H1 (cell line): ENCODE measurements around the gene RFPL3. TPM values are rescaled to one million over a fixed set of nuclear protein-coding genes. Genes with fewer than 3 reads are reported as not detected.

ENCODE experiments used
- CTCF ChIA-PET: fragments of 300-600 bp; sonication (Branson Sonifier 250); formaldehyde crosslinking; loops from one replicate; lab custom pipeline; 2021; ENCODE audit not compliant: partially characterized antibody; lab: Charles Lee
- POLR2A ChIA-PET: fragments of 300-600 bp; sonication (Branson Sonifier 250); formaldehyde crosslinking; loops from one replicate; lab custom pipeline; 2021; ENCODE audit warnings: inconsistent platforms; ENCODE audit not compliant: partially characterized antibody; lab: Charles Lee
- DNase-seq, 2 experiments: peaks; one replicate each; pipeline versions ENCODE4 v3.0.0 to v3.0.0-alpha.2; 2010 to 2022; ENCODE audit warnings: low spot score in 2 of 2, low read depth in 1 of 2, mixed read lengths in 1 of 2
- FAIRE-seq: peaks from 2 replicates; lab custom pipeline; 2011; peaks lifted over from hg19 to GRCh38; lab: Jason Lieb, UNC
- H2AFZ ChIP-seq: 2 replicates; pipeline ENCODE4 v1.8.1; 2012; ENCODE audit warnings: low read length, inconsistent platforms
- H2AK5ac ChIP-seq: 2 replicates; pipeline ENCODE4 v1.6.1; 2013; ENCODE audit warnings: low read depth, low read length
- H2BK120ac ChIP-seq: replicated peaks from 2 replicates; pipeline ENCODE3; 2013; ENCODE audit warnings: low read depth, low read length, inconsistent platforms
- H2BK12ac ChIP-seq: 2 replicates; pipeline ENCODE4 v1.6.1; 2013; ENCODE audit warnings: low read depth, low read length
- H2BK15ac ChIP-seq: 2 replicates; pipeline ENCODE4 v1.6.1; 2013; ENCODE audit warnings: low read length
- H2BK20ac ChIP-seq: 2 replicates; pipeline ENCODE4 v1.6.1; 2013; ENCODE audit warnings: low read length
- H2BK5ac ChIP-seq: 2 replicates; pipeline ENCODE4 v1.6.1; 2013; ENCODE audit warnings: low read depth, low read length
- H3K14ac ChIP-seq: 2 replicates; pipeline ENCODE4 v1.6.1; 2013; ENCODE audit warnings: inconsistent platforms; ENCODE audit not compliant: insufficient read length
- H3K18ac ChIP-seq: 2 replicates; pipeline ENCODE4 v1.6.1; 2013; ENCODE audit warnings: low read length; ENCODE audit errors: extremely low read depth
- H3K23ac ChIP-seq: 2 replicates; pipeline ENCODE4 v1.6.1; 2013; ENCODE audit warnings: inconsistent platforms; ENCODE audit not compliant: insufficient read length
- H3K23me2 ChIP-seq: 2 replicates; pipeline ENCODE4 v1.6.1; 2013; ENCODE audit warnings: low read depth, low read length
- H3K27ac ChIP-seq: 2 replicates; pipeline ENCODE4 v1.6.1; 2011; ENCODE audit warnings: low read depth, low read length, inconsistent platforms
- H3K27me3 ChIP-seq, 4 experiments: replicated peaks in 1 of 4; 1 replicate in 1 of 4; 2 replicates in 3 of 4; pipeline versions ENCODE4 v1.6.1 to v1.8.1; 2011 to 2013; ENCODE audit warnings: low read length in 3 of 4, mild to moderate bottlenecking in 3 of 4, inconsistent platforms in 2 of 4, mixed read lengths in 2 of 4, moderate library complexity in 1 of 4; ENCODE audit not compliant: control insufficient read depth in 3 of 4, insufficient read depth in 3 of 4; ENCODE audit errors: extremely low read depth in 1 of 4
- H3K36me3 ChIP-seq, 4 experiments: 2 replicates each; pipeline versions ENCODE4 v1.6.1 to v1.8.1; 2011 to 2013; ENCODE audit warnings: mild to moderate bottlenecking in 4 of 4, low read length in 3 of 4, moderate library complexity in 2 of 4, control low read depth in 1 of 4, inconsistent platforms in 1 of 4; ENCODE audit not compliant: insufficient read depth in 4 of 4, control insufficient read depth in 2 of 4
- H3K4ac ChIP-seq: replicated peaks from 2 replicates; pipeline ENCODE3; 2013; ENCODE audit warnings: low read length, low read depth, mixed read lengths, inconsistent platforms; ENCODE audit not compliant: insufficient read length
- H3K4me1 ChIP-seq, 4 experiments: replicated peaks in 1 of 4; 1 replicate in 1 of 4; 2 replicates in 3 of 4; pipeline versions ENCODE4 v1.6.1 to v1.8.1; 2011 to 2013; ENCODE audit warnings: low read length in 3 of 4, inconsistent platforms in 2 of 4, mixed read lengths in 1 of 4; ENCODE audit not compliant: insufficient read depth in 4 of 4, control insufficient read depth in 3 of 4
- H3K4me2 ChIP-seq, 2 experiments: 2 replicates each; pipeline versions ENCODE4 v1.6.1 to v1.8.1; 2011 to 2013; ENCODE audit warnings: low read depth in 2 of 2, low read length in 2 of 2, control low read depth in 1 of 2, inconsistent platforms in 1 of 2, mild to moderate bottlenecking in 1 of 2; ENCODE audit not compliant: insufficient read depth in 1 of 2
- H3K4me3 ChIP-seq, 4 experiments: fragments of 200-600, 300-600 bp in 1 of 4; sonication (generic), shearing (Covaris generic), sonication (Bioruptor Twin) in 1 of 4; 2 replicates each; pipeline versions ENCODE4 v1.5.1 to v1.8.1; 2011 to 2016; ENCODE audit warnings: low read length in 4 of 4, low read depth in 3 of 4, control low read depth in 2 of 4, inconsistent platforms in 2 of 4, mild to moderate bottlenecking in 2 of 4, mixed read lengths in 1 of 4, moderate library complexity in 1 of 4; ENCODE audit not compliant: insufficient read depth in 2 of 4; ENCODE audit errors: extremely low read depth in 1 of 4
- H3K56ac ChIP-seq: replicated peaks from 2 replicates; pipeline ENCODE3; 2013; ENCODE audit warnings: low read depth, mild to moderate bottlenecking, mixed read lengths, low read length, inconsistent platforms; ENCODE audit not compliant: insufficient read length
- H3K79me1 ChIP-seq: 2 replicates; pipeline ENCODE4 v1.6.1; 2013; ENCODE audit warnings: low read depth, low read length, control low read depth
- H3K79me2 ChIP-seq, 2 experiments: 2 replicates each; pipeline versions ENCODE4 v1.6.1 to v1.8.1; 2012 to 2013; ENCODE audit warnings: low read length in 2 of 2, mild to moderate bottlenecking in 2 of 2, inconsistent platforms in 1 of 2; ENCODE audit not compliant: insufficient read depth in 2 of 2, control insufficient read depth in 1 of 2
- H3K9ac ChIP-seq, 4 experiments: replicated peaks in 1 of 4; 1 replicate in 1 of 4; 2 replicates in 3 of 4; pipeline versions ENCODE4 v1.6.1 to v1.8.1; 2011 to 2013; ENCODE audit warnings: low read depth in 3 of 4, low read length in 3 of 4, control low read depth in 2 of 4, mild to moderate bottlenecking in 2 of 4, moderate library complexity in 2 of 4, inconsistent platforms in 1 of 4; ENCODE audit errors: extremely low read depth in 1 of 4
- H3K9me3 ChIP-seq, 2 experiments: 2 replicates each; pipeline versions ENCODE4 v1.6.1 to v1.8.1; 2012 to 2013; ENCODE audit warnings: mild to moderate bottlenecking in 2 of 2, moderate library complexity in 2 of 2, control low read depth in 1 of 2, inconsistent platforms in 1 of 2, low read depth in 1 of 2, low read length in 1 of 2, mixed read lengths in 1 of 2; ENCODE audit not compliant: insufficient read depth in 2 of 2
- H4K20me1 ChIP-seq, 2 experiments: replicated peaks in 1 of 2; 2 replicates each; pipeline versions ENCODE3 to v1.8.1; 2011 to 2013; ENCODE audit warnings: inconsistent platforms in 2 of 2, low read length in 2 of 2, mild to moderate bottlenecking in 1 of 2; ENCODE audit not compliant: insufficient read depth in 2 of 2, control insufficient read depth in 1 of 2
- H4K5ac ChIP-seq: 2 replicates; pipeline ENCODE4 v1.6.1; 2013; ENCODE audit warnings: low read length, low read depth, mixed read lengths, inconsistent platforms; ENCODE audit not compliant: insufficient read length
- H4K8ac ChIP-seq: 2 replicates; pipeline ENCODE4 v1.8.0; 2013; ENCODE audit warnings: mild to moderate bottlenecking, moderate library complexity, low read length, inconsistent platforms; ENCODE audit not compliant: insufficient read depth; ENCODE audit errors: extremely low read depth
- H4K91ac ChIP-seq: replicated peaks from 2 replicates; pipeline ENCODE3; 2013; ENCODE audit warnings: low read length, mixed read lengths, inconsistent platforms; ENCODE audit not compliant: insufficient read length
- CREB1 ChIP-seq: IDR thresholded peaks from 2 replicates; pipeline ENCODE4 v1.6.1; 2012; ENCODE audit warnings: inconsistent platforms
- JUN ChIP-seq: IDR thresholded peaks from 2 replicates; pipeline ENCODE4 v1.6.1; 2011; ENCODE audit warnings: low read depth, mild to moderate bottlenecking, improper control_type of control experiment, low read length
- SP4 ChIP-seq: IDR thresholded peaks from 2 replicates; pipeline ENCODE4 v1.6.1; 2012; ENCODE audit warnings: low read length, inconsistent platforms
- SRF ChIP-seq: IDR thresholded peaks from 2 replicates; pipeline ENCODE4 v1.6.1; 2011; ENCODE audit warnings: mild to moderate bottlenecking, low read depth, low read length, moderate library complexity
- SUZ12 ChIP-seq: fragments of 200-600 bp; sonication (generic); IDR thresholded peaks from 2 replicates; pipeline ENCODE4 v1.6.1; 2012; ENCODE audit warnings: mild to moderate bottlenecking, inconsistent platforms, low read length, moderate library complexity, mixed read lengths
- TCF12 ChIP-seq: IDR thresholded peaks from 2 replicates; pipeline ENCODE4 v1.6.1; 2011; ENCODE audit warnings: low read depth, mild to moderate bottlenecking, low read length
- ZNF274 ChIP-seq: IDR thresholded peaks from 2 replicates; pipeline ENCODE4 v1.7.0; 2012; ENCODE audit warnings: low read length, borderline replicate concordance; ENCODE audit errors: extremely low read depth
- polyA plus RNA-seq, 7 experiments: library from polyadenylated mRNA; depleted of rRNA in 3 of 7; stranded (reverse) in 5 of 7; unstranded in 2 of 7; fragments of >200 nt in 5 of 7; fragments of 200-250 nt in 2 of 7; gene quantifications; 1 replicate in 5 of 7; 2 replicates in 1 of 7; 4 replicates in 1 of 7; pipeline versions ENCODE4 v1.2.1 to v1.2.3, GENCODE V29; 2011 to 2013; ENCODE audit warnings: missing spikeins in 2 of 7, mixed read lengths in 2 of 7
- total RNA-seq: library from RNA; stranded (reverse); fragmentation: NEBNext Ultra II Directional; extraction: Animal tissue kit (Norgen Biotek cat#: 25700); gene quantifications from 2 replicates; pipeline ENCODE4 v1.2.1, GENCODE V29; 2021

Gene RFPL3
- total and polyA plus RNA-seq, 2 of the 8 experiments (the other 6 are each of a cell fraction or from before 2014, with no cell fraction given): 0.08 to 0.24 TPM

GRCh38 chr22:32313532-32313931 lies 44.1 kb upstream of the RFPL3 start:
- Histone ChIP-seq H4K20me1 (no peaks in the 10 kb centered on the region), H2BK12ac (no peak overlapping the region), H2AFZ (no peak overlapping the region), H3K36me3 (no peaks in the 10 kb centered on the region), H3K56ac (no peak overlapping the region), H3K14ac (no peak overlapping the region), H2AK5ac (no peak overlapping the region), H3K9ac (no peak overlapping the region), H3K9me3 (no peaks in the 10 kb centered on the region), H3K27me3 (peaks cover 0 to 2% (median 0%) of the 10 kb centered on the region in 4 experiments; a peak in 1 of 7 replicates), H3K4ac (no peak overlapping the region), H3K79me2 (no peaks in the 10 kb centered on the region), H2BK20ac (no peak overlapping the region), H2BK5ac (no peak overlapping the region), H3K27ac (no peak overlapping the region), H3K23me2 (no peaks in the 10 kb centered on the region; the same call in 1 of the 2 replicates), H3K18ac (no peak overlapping the region), H2BK120ac (no peak overlapping the region), H3K4me3 (no peak overlapping the region), H4K5ac (no peak overlapping the region), H2BK15ac (no peak overlapping the region), H3K4me2 (no peak overlapping the region), H3K4me1 (peaks cover 0 to 3% (median 0%) of the 10 kb centered on the region in 4 experiments; a peak in 1 of 7 replicates), H3K79me1 (no peaks in the 10 kb centered on the region), H3K23ac (no peak overlapping the region), H4K91ac (no peak overlapping the region), H4K8ac (no peak overlapping the region)
- FAIRE-seq (no peak), DNase-seq (peak in 1 of 2 experiments; percentile 11)
- ChIA-PET CTCF (no interaction called here), POLR2A (interaction anchor here (1.6 kb wide), 1 partner anchor 21 kb away, joined by 6 read pairs; no protein-coding TSS in a partner anchor)
- TF ChIP-seq TCF12: no peak
- TF ChIP-seq SUZ12: no peak
- TF ChIP-seq SP4: no peak
- TF ChIP-seq ZNF274: no peak
- TF ChIP-seq CREB1: no peak
- TF ChIP-seq SRF: no peak
- TF ChIP-seq JUN: no peak
